Endothelial cell of umbilical vein (primary cell): Measurements from ENCODE around the gene ANGEL2. TPM values are rescaled to one million over a fixed set of nuclear protein-coding genes. Genes with fewer than 3 reads are reported as not detected.

ENCODE experiments used
- BruUV-seq: library from RNA; stranded (reverse); fragments of 400-500 nt; replicated peaks from 2 replicates; lab custom pipeline; 2021; lab: Mats Ljungman, UMichigan
- CTCF ChIA-PET: fragments of 300-600, 350-600 bp; sonication (Branson Sonifier 250); formaldehyde crosslinking; loops from one replicate; lab custom pipeline; 2021; ENCODE audit warnings: antibody characterized with exemption, inconsistent platforms; lab: Charles Lee
- POLR2A ChIA-PET: fragments of 300-600, 350-600 bp; sonication (Branson Sonifier 250); formaldehyde crosslinking; loops from one replicate; lab custom pipeline; 2021; ENCODE audit warnings: antibody characterized with exemption, inconsistent platforms; lab: Charles Lee
- DNase-seq: peaks from one replicate; pipeline ENCODE4 v3.0.0-alpha.2; 2011; ENCODE audit warnings: low read depth, low spot score
- FAIRE-seq: peaks from 2 replicates; lab custom pipeline; 2011; peaks lifted over from hg19 to GRCh38; lab: Jason Lieb, UNC
- H2AFZ ChIP-seq: 2 replicates; pipeline ENCODE4 v1.6.0; 2012; ENCODE audit warnings: low read depth, low read length, control low read depth, inconsistent platforms
- H3K27ac ChIP-seq: 2 replicates; pipeline ENCODE4 v1.5.1; 2011; ENCODE audit warnings: low read depth, mild to moderate bottlenecking, control low read depth, low read length, moderate library complexity; ENCODE audit not compliant: insufficient read depth
- H3K27me3 ChIP-seq, 2 experiments: 2 replicates each; pipeline versions ENCODE4 v1.6.0 to v1.6.1; 2011; ENCODE audit warnings: low read length in 2 of 2, mixed read lengths in 1 of 2; ENCODE audit not compliant: control insufficient read depth in 2 of 2, insufficient read depth in 2 of 2
- H3K36me3 ChIP-seq, 2 experiments: 2 replicates in 1 of 2; 3 replicates in 1 of 2; pipeline ENCODE4 v1.5.1; 2011; ENCODE audit warnings: low read length in 2 of 2, mild to moderate bottlenecking in 1 of 2, moderate library complexity in 1 of 2; ENCODE audit not compliant: control insufficient read depth in 2 of 2, insufficient read depth in 2 of 2; ENCODE audit errors: extremely low read depth in 1 of 2
- H3K4me1 ChIP-seq: 3 replicates; pipeline ENCODE4 v1.5.1; 2011; ENCODE audit warnings: mild to moderate bottlenecking, low read length; ENCODE audit not compliant: control insufficient read depth, insufficient read depth; ENCODE audit errors: extremely low read depth
- H3K4me2 ChIP-seq: 2 replicates; pipeline ENCODE4 v1.6.1; 2011; ENCODE audit warnings: low read length, control low read depth, mixed read lengths; ENCODE audit not compliant: insufficient read depth
- H3K4me3 ChIP-seq, 3 experiments: fragments of 200-600 bp in 1 of 3; sonication (generic), shearing (Covaris generic) in 1 of 3; replicated peaks in 1 of 3; 2 replicates each; pipeline ENCODE4 v1.5.1; 2011 to 2016; ENCODE audit warnings: control low read depth in 3 of 3, low read length in 3 of 3, mild to moderate bottlenecking in 2 of 3, inconsistent platforms in 1 of 3, low read depth in 1 of 3, moderate library complexity in 1 of 3; ENCODE audit not compliant: insufficient read depth in 1 of 3
- H3K79me2 ChIP-seq: 2 replicates; pipeline ENCODE4 v1.6.0; 2012; ENCODE audit warnings: low read length, inconsistent platforms; ENCODE audit not compliant: control insufficient read depth, insufficient read depth
- H3K9ac ChIP-seq: replicated peaks from 2 replicates; pipeline ENCODE3; 2011; ENCODE audit warnings: low read length, control low read depth; ENCODE audit not compliant: insufficient read depth; ENCODE audit errors: extremely low read depth
- H3K9me1 ChIP-seq: replicated peaks from 3 replicates; pipeline ENCODE4 v1.6.0; 2011; ENCODE audit warnings: mild to moderate bottlenecking, low read length; ENCODE audit not compliant: control insufficient read depth, insufficient read depth; ENCODE audit errors: extremely low read depth
- H3K9me3 ChIP-seq: replicated peaks from 2 replicates; pipeline ENCODE4 v1.5.1; 2012; ENCODE audit warnings: low read length, inconsistent platforms; ENCODE audit not compliant: control insufficient read depth, insufficient read depth
- H4K20me1 ChIP-seq: replicated peaks from 2 replicates; pipeline ENCODE3; 2011; ENCODE audit warnings: mild to moderate bottlenecking, low read length; ENCODE audit not compliant: control insufficient read depth, insufficient read depth; ENCODE audit errors: extremely low read depth
- CTCF ChIP-seq, 2 donors: IDR thresholded peaks; 1 replicate in 1 of 2; 2 replicates in 1 of 2; pipeline ENCODE4 v1.5.1; 2011; ENCODE audit warnings: low read length in 2 of 2, mild to moderate bottlenecking in 2 of 2, moderate library complexity in 2 of 2, control low read depth in 1 of 2, inconsistent platforms in 1 of 2, low read depth in 1 of 2; ENCODE audit not compliant: insufficient read depth in 1 of 2; ENCODE audit errors: extremely low read depth in 1 of 2
- EZH2 ChIP-seq: IDR thresholded peaks from 2 replicates; pipeline ENCODE4 v1.6.1; 2012; ENCODE audit warnings: borderline replicate concordance, low read depth, mild to moderate bottlenecking, moderate library complexity, low read length, inconsistent platforms; ENCODE audit not compliant: severe bottlenecking
- FOS ChIP-seq: IDR thresholded peaks from 2 replicates; pipeline ENCODE4 v1.6.1; 2011; ENCODE audit warnings: mild to moderate bottlenecking, low read length, moderate library complexity, borderline replicate concordance; ENCODE audit not compliant: insufficient read depth
- GATA2 ChIP-seq: IDR thresholded peaks from 2 replicates; pipeline ENCODE4 v1.7.0; 2011; ENCODE audit warnings: low read depth, mild to moderate bottlenecking, moderate library complexity, mixed read lengths, low read length; ENCODE audit not compliant: insufficient read length, insufficient read depth
- JUN ChIP-seq: IDR thresholded peaks from 2 replicates; pipeline ENCODE4 v1.6.1; 2011; ENCODE audit warnings: borderline replicate concordance, low read depth; ENCODE audit not compliant: insufficient read length, insufficient read depth
- MAX ChIP-seq: IDR thresholded peaks from 2 replicates; pipeline ENCODE4 v1.6.1; 2011; ENCODE audit not compliant: insufficient read depth, insufficient read length
- MYC ChIP-seq: IDR thresholded peaks from one replicate; pipeline ENCODE4 v1.6.1; 2011; ENCODE audit warnings: mild to moderate bottlenecking, low read depth, low read length
- POLR2A ChIP-seq: IDR thresholded peaks from 2 replicates; pipeline ENCODE4 v1.6.1; 2012; ENCODE audit warnings: low read depth, mild to moderate bottlenecking, control low read depth, low read length
- POLR2AphosphoS5 ChIP-seq: IDR thresholded peaks from 2 replicates; pipeline ENCODE4 v1.6.1; 2012; ENCODE audit warnings: low read depth, mild to moderate bottlenecking, control low read depth, low read length, moderate library complexity; ENCODE audit not compliant: insufficient read depth
- dilution Hi-C: fragments of 300-500 bp; cut with MboI; formaldehyde crosslinking; loops from one replicate; pipeline ENCODE4 v1.15.0; 2019; ENCODE audit warnings: low sequenced_read_pairs; ENCODE audit not compliant: extremely low pct_ligation_motif_present
- intact Hi-C: fragments of 100-400 bp; cut with micrococcal nuclease; formaldehyde crosslinking; loops from one replicate; pipeline ENCODE4 v1.10.0; 2022
- polyA plus RNA-seq, 4 experiments: library from polyadenylated mRNA; depleted of rRNA in 3 of 4; stranded (reverse) in 3 of 4; unstranded in 1 of 4; fragments of >200 nt; gene quantifications; 2 replicates each; pipeline versions ENCODE4 v1.2.1 to v1.2.3, GENCODE V29; 2011 to 2012; ENCODE audit warnings: missing spikeins in 1 of 4
- total RNA-seq: library from RNA; stranded (reverse); gene quantifications from 2 replicates; pipeline ENCODE4 v1.2.3, GENCODE V29; 2021

The ANGEL2 gene
- total and polyA plus RNA-seq, 2 donors (not counting 3 experiments of a cell fraction or from before 2014, with no cell fraction given), result 11.9 to 39.1 TPM

GRCh38 chr1:213014642-213015041, 1.0 kb downstream of the ANGEL2 start:
- Histone ChIP-seq H3K4me1 (peaks cover 6% of the 10 kb centered on the region), H4K20me1 (no peaks in the 10 kb centered on the region), H3K4me2 (peak overlapping the region; percentile 84), H2AFZ (no peak overlapping the region), H3K9me1 (no peaks in the 10 kb centered on the region), H3K9me3 (no peaks in the 10 kb centered on the region), H3K36me3 (peaks cover 4 to 5% of the 10 kb centered on the region in 2 experiments), H3K27me3 (no peaks in the 10 kb centered on the region), H3K9ac (peak overlapping the region; percentile 68), H3K79me2 (peaks cover 27% of the 10 kb centered on the region), H3K4me3 (peak overlapping the region; percentile 47 to 86 (median 85)), H3K27ac (peak overlapping the region; percentile 27)
- no peak for FAIRE-seq
- no peak for DNase-seq
- ChIA-PET CTCF (no interaction called here), POLR2A (interaction anchor here (0.6 kb wide), 1 partner anchor 9 kb away, joined by 8 read pairs; no protein-coding TSS in a partner anchor)
- intact Hi-C loops, result loop anchor here (1.0 to 2.0 kb wide), 3 partner anchors 37 to 223 kb away; partner anchors contain the start of genes NSL1, RPS6KC1, TATDN3 and VASH2
- TF ChIP-seq MYC (no peak), POLR2AphosphoS5 (no peak), EZH2 (no peak), POLR2A (no peak), GATA2 (no peak), CTCF (IDR thresholded peaks at IDR 0.05; ENCODE audit: extremely low read depth in 1 of 2, insufficient read depth in 1 of 2, low read depth in 1 of 2, low read length in 2 of 2) (no peak), FOS (no peak), JUN (no peak), MAX (no peak)
- dilution Hi-C loops, result no loop called here
- no TSS peak for BruUV-seq
